Neural progenitor cell (in vitro differentiated cells): ENCODE measurements around the gene NFIA. TPM values are rescaled to one million over a fixed set of nuclear protein-coding genes. Genes with fewer than 3 reads are reported as not detected.

Experiments used
- DNase-seq: peaks from one replicate; pipeline ENCODE4 v3.0.0-alpha.2; 2016; ENCODE audit warnings: low spot score
- H2AFZ ChIP-seq: fragments of 200-600 bp; sonication (generic); replicated peaks from 2 replicates; pipeline ENCODE4 v1.6.1; 2016; ENCODE audit warnings: antibody characterized with exemption
- H3F3A ChIP-seq: fragments of 200-600 bp; sonication (generic); 2 replicates; pipeline ENCODE4 v1.6.1; 2016; ENCODE audit warnings: antibody characterized with exemption, low read depth
- H3K27ac ChIP-seq: fragments of 200-600 bp; sonication (generic); 2 replicates; pipeline ENCODE4 v1.5.1; 2016; ENCODE audit warnings: mild to moderate bottlenecking
- H3K27me3 ChIP-seq: fragments of 200-600 bp; sonication (generic); 2 replicates; pipeline ENCODE4 v1.6.1; 2016; ENCODE audit warnings: mild to moderate bottlenecking, moderate library complexity
- H3K36me3 ChIP-seq: fragments of 200-600 bp; sonication (generic); 2 replicates; pipeline ENCODE4 v1.5.1; 2016
- H3K4me1 ChIP-seq: fragments of 200-600 bp; sonication (generic); 2 replicates; pipeline ENCODE4 v1.6.1; 2016; ENCODE audit warnings: mixed run types
- H3K4me2 ChIP-seq: fragments of 200-600 bp; sonication (generic); 2 replicates; pipeline ENCODE4 v1.6.1; 2016
- H3K4me3 ChIP-seq: fragments of 200-600 bp; sonication (generic); 2 replicates; pipeline ENCODE4 v1.5.1; 2016
- H3K79me2 ChIP-seq: fragments of 200-600 bp; sonication (generic); 2 replicates; pipeline ENCODE4 v1.6.1; 2016; ENCODE audit warnings: low read depth
- H3K9ac ChIP-seq: fragments of 200-600 bp; sonication (generic); 2 replicates; pipeline ENCODE4 v1.6.1; 2016
- H3K9me3 ChIP-seq: fragments of 200-600 bp; sonication (generic); 2 replicates; pipeline ENCODE4 v1.5.1; 2016; ENCODE audit warnings: low read depth
- H4K20me1 ChIP-seq: fragments of 200-600 bp; sonication (generic); 2 replicates; pipeline ENCODE4 v1.6.1; 2016; ENCODE audit warnings: low read depth
- H3K27ac Mint-ChIP-seq: 3 replicates; pipeline ENCODE4 v1.8.0; 2021; ENCODE audit warnings: mixed read lengths
- H3K27me3 Mint-ChIP-seq: 2 replicates; pipeline ENCODE4 v1.8.0; 2022; ENCODE audit warnings: low read depth, mild to moderate bottlenecking, inconsistent platforms, moderate library complexity, mixed read lengths; ENCODE audit not compliant: insufficient read depth
- H3K36me3 Mint-ChIP-seq: 3 replicates; pipeline ENCODE4 v1.8.0; 2021; ENCODE audit warnings: mixed read lengths
- H3K4me1 Mint-ChIP-seq: 3 replicates; pipeline ENCODE4 v1.8.0; 2021; ENCODE audit warnings: mixed read lengths
- H3K4me3 Mint-ChIP-seq: 3 replicates; pipeline ENCODE4 v1.8.0; 2021; ENCODE audit warnings: mild to moderate bottlenecking, moderate library complexity, mixed read lengths
- H3K9me3 Mint-ChIP-seq: 3 replicates; pipeline ENCODE4 v1.8.0; 2020; ENCODE audit warnings: mixed read lengths
- CTCF ChIP-seq: fragments of 200-600 bp; sonication (generic); IDR thresholded peaks from 2 replicates; pipeline ENCODE4 v1.5.1; 2017; ENCODE audit warnings: antibody characterized with exemption, mild to moderate bottlenecking
- EZH2 ChIP-seq: fragments of 200-600 bp; sonication (generic); IDR thresholded peaks from 2 replicates; pipeline ENCODE4 v1.6.1; 2017; ENCODE audit warnings: antibody characterized with exemption, mild to moderate bottlenecking, moderate library complexity
- EZH2phosphoT487 ChIP-seq: fragments of 200-600 bp; sonication (generic); IDR thresholded peaks from 2 replicates; pipeline ENCODE4 v1.6.1; 2017; ENCODE audit warnings: antibody characterized with exemption
- total RNA-seq: library from RNA; depleted of rRNA; stranded (reverse); fragments of >200 nt; gene quantifications from 2 replicates; pipeline ENCODE4 v1.2.3, GENCODE V29; 2015; ENCODE audit warnings: low replicate concordance

Gene NFIA
- total RNA-seq, 1 donor from 2014 or later = 5.3 TPM

- Histone ChIP-seq H3K9me3 (no peaks in the 10 kb centered on the region), H3K4me2 (no peak overlapping the region), H2AFZ (no peak overlapping the region), H3K27ac (no peak overlapping the region), H3K4me3 (no peak overlapping the region), H3K9ac (no peak overlapping the region), H3K4me1 (peaks cover 7% of the 10 kb centered on the region), H3K36me3 (no peaks in the 10 kb centered on the region), H3K27me3 (no peaks in the 10 kb centered on the region), H4K20me1 (no peaks in the 10 kb centered on the region), H3K79me2 (no peaks in the 10 kb centered on the region), H3F3A (no peaks in the 10 kb centered on the region)
- H3K27ac Mint-ChIP-seq = no peak overlapping the region
- H3K36me3 Mint-ChIP-seq = peaks cover 7% of the 10 kb centered on the region
- DNase-seq = no peak
- H3K27me3 Mint-ChIP-seq = peaks cover 2% of the 10 kb centered on the region
- no peaks in the 10 kb centered on the region for H3K9me3 Mint-ChIP-seq
- no peak overlapping the region for H3K4me3 Mint-ChIP-seq
- H3K4me1 Mint-ChIP-seq = peaks cover 3% of the 10 kb centered on the region
- TF ChIP-seq EZH2phosphoT487 (no peak), CTCF (no peak), EZH2 (no peak)
Observed at GRCh38 chr1:61357539-61357938, 275.2 kb downstream of the NFIA start.

- Mint-ChIP-seq H3K27ac (no peak overlapping the region), H3K36me3 (peaks cover 4% of the 10 kb centered on the region), H3K4me1 (peaks cover 4% of the 10 kb centered on the region), H3K27me3 (peaks cover 2% of the 10 kb centered on the region), H3K9me3 (no peaks in the 10 kb centered on the region), H3K4me3 (no peak overlapping the region)
- H3K79me2 ChIP-seq = no peaks in the 10 kb centered on the region
- H3F3A ChIP-seq = no peaks in the 10 kb centered on the region
- H3K4me2 ChIP-seq = no peak overlapping the region
- H3K4me3 ChIP-seq = no peak overlapping the region
- no peaks in the 10 kb centered on the region for H3K9me3 ChIP-seq
- no peak for DNase-seq
- no peaks in the 10 kb centered on the region for H3K4me1 ChIP-seq
- no peak for TF ChIP-seq EZH2phosphoT487
- H3K27me3 ChIP-seq = no peaks in the 10 kb centered on the region
- no peak overlapping the region for H3K9ac ChIP-seq
- no peak overlapping the region for H3K27ac ChIP-seq
- no peaks in the 10 kb centered on the region for H4K20me1 ChIP-seq
- H3K36me3 ChIP-seq = no peaks in the 10 kb centered on the region
- no peak overlapping the region for H2AFZ ChIP-seq
Observed at GRCh38 chr1:61358770-61359455, 276.6 kb downstream of the NFIA start.

- peaks cover 2% of the 10 kb centered on the region for H3K36me3 Mint-ChIP-seq
- TF ChIP-seq CTCF = no peak
- no peak for TF ChIP-seq EZH2phosphoT487
- no peak for TF ChIP-seq EZH2
- Histone ChIP-seq H3K9me3 (no peaks in the 10 kb centered on the region), H3K4me1 (no peaks in the 10 kb centered on the region), H2AFZ (no peak overlapping the region), H3K27ac (no peak overlapping the region), H3K27me3 (no peaks in the 10 kb centered on the region), H3F3A (no peaks in the 10 kb centered on the region), H3K4me3 (no peak overlapping the region), H3K4me2 (no peak overlapping the region), H3K79me2 (no peaks in the 10 kb centered on the region), H3K36me3 (no peaks in the 10 kb centered on the region), H3K9ac (no peak overlapping the region), H4K20me1 (no peaks in the 10 kb centered on the region)
- no peak overlapping the region for H3K4me3 Mint-ChIP-seq
- H3K4me1 Mint-ChIP-seq = peaks cover 6% of the 10 kb centered on the region
- no peak overlapping the region for H3K27ac Mint-ChIP-seq
- DNase-seq = no peak
- no peaks in the 10 kb centered on the region for H3K9me3 Mint-ChIP-seq
- H3K27me3 Mint-ChIP-seq = peaks cover under 1% of the 10 kb centered on the region
Observed at GRCh38 chr1:61361931-61362330, 279.6 kb downstream of the NFIA start.

- DNase-seq = no peak
- Histone ChIP-seq H3K4me1 (no peaks in the 10 kb centered on the region), H3F3A (no peaks in the 10 kb centered on the region), H3K79me2 (no peaks in the 10 kb centered on the region), H3K27me3 (no peaks in the 10 kb centered on the region), H4K20me1 (no peaks in the 10 kb centered on the region), H3K27ac (no peak overlapping the region), H3K4me2 (no peak overlapping the region), H3K9me3 (no peaks in the 10 kb centered on the region), H2AFZ (no peak overlapping the region), H3K4me3 (no peak overlapping the region), H3K9ac (no peak overlapping the region), H3K36me3 (no peaks in the 10 kb centered on the region)
- H3K4me1 Mint-ChIP-seq = peaks cover 6% of the 10 kb centered on the region
- TF ChIP-seq CTCF = no peak
- no peak for TF ChIP-seq EZH2phosphoT487
- no peak for TF ChIP-seq EZH2
- H3K27me3 Mint-ChIP-seq = no peaks in the 10 kb centered on the region
- peak overlapping the region; percentile 23 for H3K27ac Mint-ChIP-seq
- no peak overlapping the region for H3K4me3 Mint-ChIP-seq
- H3K36me3 Mint-ChIP-seq = peaks cover 4% of the 10 kb centered on the region
- H3K9me3 Mint-ChIP-seq = no peaks in the 10 kb centered on the region
Observed at GRCh38 chr1:61362351-61362750, 280.0 kb downstream of the NFIA start.
